Upper lobe of left lung (tissue), 4 donors: Measurements from ENCODE around the gene BPIFB1.

Experiments
- CTCF ChIP-seq, 6 experiments: fragments of 450-650 bp in 4 of 6; fragments of 200-600 bp in 2 of 6; sonication (generic) in 2 of 6; IDR thresholded peaks; one replicate each; pipeline ENCODE4 v1.5.1; 2016 to 2019; ENCODE audit warnings: antibody characterized with exemption in 6 of 6
- EP300 ChIP-seq, 4 donors: sonication (generic); formaldehyde crosslinking; IDR thresholded peaks; one replicate each; pipeline ENCODE4 v1.5.1; 2017; ENCODE audit warnings: antibody characterized with exemption in 4 of 4, control low read depth in 2 of 4
- POLR2A ChIP-seq, 4 donors: fragments of 450-650 bp; IDR thresholded peaks; one replicate each; pipeline ENCODE4 v1.5.1; 2016 to 2017; ENCODE audit warnings: antibody characterized with exemption in 4 of 4, mild to moderate bottlenecking in 2 of 4

GRCh38 chr20:33237989-33238388 is 45.0 kb upstream of the BPIFB1 start:
- TF ChIP-seq EP300 (IDR thresholded peaks at IDR 0.05): no peak
- no peak for TF ChIP-seq POLR2A (IDR thresholded peaks at IDR 0.05)
- no peak for TF ChIP-seq CTCF (IDR thresholded peaks at IDR 0.05)
